H1 (cell line): ENCODE results near the gene TPRX1.

Source experiments
- CTCF ChIP-seq, 3 experiments: IDR thresholded peaks; 1 replicate in 2 of 3; 2 replicates in 1 of 3; pipeline versions ENCODE4 v1.5.1 to v1.6.1; 2011; ENCODE audit warnings: low read length in 3 of 3, mild to moderate bottlenecking in 3 of 3, inconsistent platforms in 2 of 3, low read depth in 1 of 3, moderate library complexity in 1 of 3; ENCODE audit not compliant: insufficient read depth in 1 of 3; ENCODE audit errors: control extremely low read depth in 1 of 3
- MAX ChIP-seq: IDR thresholded peaks from 2 replicates; pipeline ENCODE4 v1.6.1; 2012; ENCODE audit warnings: inconsistent platforms
- POLR2A ChIP-seq, 2 experiments: IDR thresholded peaks; 1 replicate in 1 of 2; 2 replicates in 1 of 2; pipeline ENCODE4 v1.6.1; 2011; ENCODE audit warnings: low read depth in 2 of 2, low read length in 2 of 2, mild to moderate bottlenecking in 2 of 2; ENCODE audit errors: control extremely low read depth in 1 of 2

- TF ChIP-seq POLR2A (IDR thresholded peaks at IDR 0.05; ENCODE audit: control extremely low read depth in 1 of 2, low read depth in 2 of 2, low read length in 2 of 2) (peak; percentile 15 to 45; a peak in 1 of 3 replicates), CTCF (IDR thresholded peaks at IDR 0.05; ENCODE audit: control extremely low read depth in 1 of 3, insufficient read depth in 1 of 3, low read depth in 1 of 3, low read length in 3 of 3) (no peak), MAX (no peak)
These were observed 49.9 kb downstream of the TPRX1 start for GRCh38 chr19:47754206-47755064.
